B cell (primary cell): ENCODE data around the gene SOX15. TPM values are rescaled to one million over a fixed set of nuclear protein-coding genes. Genes with fewer than 3 reads are reported as not detected.

Experiments
- ATAC-seq: fragments of 200-7000 bp; cut with Tn5 transposase; one replicate; pipeline ENCODE4 v1.10.0; 2021; ENCODE audit warnings: low read depth, mild to moderate bottlenecking, moderate number of reproducible peaks, moderate library complexity
- CTCF ChIA-PET: fragments of 350-600 bp; sonication (Branson Sonifier 250); formaldehyde crosslinking; loops from one replicate; lab custom pipeline; 2021; ENCODE audit warnings: antibody characterized with exemption, inconsistent platforms; lab: Charles Lee
- POLR2A ChIA-PET: fragments of 350-600 bp; sonication (Branson Sonifier 250); formaldehyde crosslinking; loops from one replicate; lab custom pipeline; 2021; ENCODE audit warnings: antibody characterized with exemption; lab: Charles Lee
- DNase-seq: peaks from one replicate; pipeline ENCODE4 v3.0.0; 2013
- H2AFZ ChIP-seq: 2 replicates; pipeline ENCODE4 v1.6.1; 2012; ENCODE audit warnings: mild to moderate bottlenecking, low read depth, low read length; ENCODE audit not compliant: insufficient read depth, poor library complexity, severe bottlenecking
- H3K27ac ChIP-seq, 2 donors: 1 replicate in 1 of 2; 2 replicates in 1 of 2; pipeline ENCODE4 v1.5.1; 2012 to 2013; ENCODE audit warnings: low read length in 2 of 2, mild to moderate bottlenecking in 2 of 2, moderate library complexity in 1 of 2
- H3K27me3 ChIP-seq, 4 experiments: fragments of 200-600 bp in 1 of 4; sonication (generic) in 1 of 4; replicated peaks in 1 of 4; 1 replicate in 2 of 4; 2 replicates in 2 of 4; pipeline versions ENCODE4 v1.6.1 to v1.7.0; 2013 to 2016; ENCODE audit warnings: low read length in 3 of 4, mild to moderate bottlenecking in 2 of 4, mixed read lengths in 1 of 4, moderate library complexity in 1 of 4; ENCODE audit not compliant: insufficient read depth in 4 of 4, control insufficient read depth in 3 of 4; ENCODE audit errors: control extremely low read depth in 1 of 4
- H3K36me3 ChIP-seq, 2 experiments: replicated peaks in 1 of 2; 1 replicate in 1 of 2; 2 replicates in 1 of 2; pipeline versions ENCODE4 v1.6.1 to v1.7.1; 2013; ENCODE audit warnings: low read length in 1 of 2; ENCODE audit not compliant: insufficient read depth in 2 of 2, control insufficient read depth in 1 of 2; ENCODE audit errors: control extremely low read depth in 1 of 2, extremely low read depth in 1 of 2
- H3K4me1 ChIP-seq, 2 donors: fragments of 200-600 bp in 1 of 2; sonication (generic) in 1 of 2; 1 replicate in 1 of 2; 2 replicates in 1 of 2; pipeline versions ENCODE4 v1.5.1 to v1.6.1; 2013 to 2017; ENCODE audit warnings: low read length in 2 of 2; ENCODE audit not compliant: control insufficient read depth in 2 of 2, insufficient read depth in 2 of 2
- H3K4me2 ChIP-seq: replicated peaks from 2 replicates; pipeline ENCODE3; 2012; ENCODE audit warnings: mild to moderate bottlenecking, low read depth, low read length; ENCODE audit not compliant: poor library complexity, severe bottlenecking
- H3K4me3 ChIP-seq, 5 experiments: fragments of 200-600 bp in 1 of 5; sonication (generic) in 1 of 5; 1 replicate in 3 of 5; 2 replicates in 2 of 5; pipeline versions ENCODE4 v1.5.1 to v1.7.0; 2011 to 2016; ENCODE audit warnings: low read length in 4 of 5, mild to moderate bottlenecking in 4 of 5, low read depth in 2 of 5, control low read depth in 1 of 5, moderate library complexity in 1 of 5; ENCODE audit not compliant: insufficient read depth in 1 of 5; ENCODE audit errors: control extremely low read depth in 1 of 5, extremely low read depth in 1 of 5
- H3K79me2 ChIP-seq: fragments of 200-600 bp; sonication (generic); one replicate; pipeline ENCODE4 v1.6.0; 2016; ENCODE audit warnings: low read length; ENCODE audit not compliant: control insufficient read depth, insufficient read depth
- H3K9ac ChIP-seq: fragments of 200-600 bp; sonication (generic); 2 replicates; pipeline ENCODE4 v1.6.1; 2017; ENCODE audit warnings: mild to moderate bottlenecking, low read length, moderate library complexity
- H3K9me3 ChIP-seq, 3 donors: one replicate each; pipeline versions ENCODE4 v1.6.1 to v1.7.1; 2013; ENCODE audit warnings: low read length in 2 of 3; ENCODE audit not compliant: control insufficient read depth in 2 of 3, insufficient read depth in 1 of 3; ENCODE audit errors: control extremely low read depth in 1 of 3
- H4K20me1 ChIP-seq: 2 replicates; pipeline ENCODE4 v1.6.0; 2012; ENCODE audit warnings: mild to moderate bottlenecking, low read length; ENCODE audit not compliant: insufficient read depth, control insufficient read depth, poor library complexity, severe bottlenecking
- H3K27ac Mint-ChIP-seq: one replicate; pipeline ENCODE4 v1.8.0; 2021; ENCODE audit warnings: mixed read lengths
- H3K27me3 Mint-ChIP-seq: one replicate; pipeline ENCODE4 v1.8.0; 2021; ENCODE audit warnings: mixed read lengths
- H3K4me1 Mint-ChIP-seq: one replicate; pipeline ENCODE4 v1.8.0; 2021; ENCODE audit warnings: mixed read lengths
- H3K4me3 Mint-ChIP-seq: one replicate; pipeline ENCODE4 v1.8.0; 2021; ENCODE audit warnings: mixed read lengths
- H3K9me3 Mint-ChIP-seq: one replicate; pipeline ENCODE4 v1.8.0; 2022; ENCODE audit warnings: mixed read lengths; ENCODE audit not compliant: insufficient read depth
- CTCF ChIP-seq: fragments of 200-600 bp; IDR thresholded peaks from one replicate; pipeline ENCODE4 v1.8.0; 2022; ENCODE audit warnings: antibody characterized with exemption, mild to moderate bottlenecking
- EZH2 ChIP-seq: IDR thresholded peaks from 2 replicates; pipeline ENCODE4 v1.6.1; 2012; ENCODE audit warnings: borderline replicate concordance, low read depth, mild to moderate bottlenecking, moderate library complexity, low read length; ENCODE audit not compliant: insufficient read depth, poor library complexity, severe bottlenecking
- WGBS: methylation state at CpG from one replicate; pipeline ENCODE4 v1.1.5; 2013; ENCODE audit warnings: missing lambda C conversion rate; ENCODE audit not compliant: insufficient coverage; 5-methylcytosine and 5-hydroxymethylcytosine counted together
- intact Hi-C: fragments of 100-400 bp; cut with micrococcal nuclease; formaldehyde crosslinking; loops from one replicate; pipeline ENCODE4 v1.10.0; 2022
- polyA plus RNA-seq: library from polyadenylated mRNA; depleted of rRNA; stranded (reverse); fragments of >200 nt; gene quantifications from 2 replicates; pipeline ENCODE4 v1.2.3, GENCODE V29; 2012
- total RNA-seq, 2 donors: library from RNA; stranded (reverse); fragments of 120-200 nt in 1 of 2; gene quantifications; 1 replicate in 1 of 2; 2 replicates in 1 of 2; pipeline versions ENCODE4 v1.2.3 to v1.2.4, GENCODE V29; 2013 to 2022

SOX15 gene
- total and polyA plus RNA-seq, 2 donors (not counting 1 experiment from before 2014, with no cell fraction given) = 0.18 to 0.96 TPM

DNA sequence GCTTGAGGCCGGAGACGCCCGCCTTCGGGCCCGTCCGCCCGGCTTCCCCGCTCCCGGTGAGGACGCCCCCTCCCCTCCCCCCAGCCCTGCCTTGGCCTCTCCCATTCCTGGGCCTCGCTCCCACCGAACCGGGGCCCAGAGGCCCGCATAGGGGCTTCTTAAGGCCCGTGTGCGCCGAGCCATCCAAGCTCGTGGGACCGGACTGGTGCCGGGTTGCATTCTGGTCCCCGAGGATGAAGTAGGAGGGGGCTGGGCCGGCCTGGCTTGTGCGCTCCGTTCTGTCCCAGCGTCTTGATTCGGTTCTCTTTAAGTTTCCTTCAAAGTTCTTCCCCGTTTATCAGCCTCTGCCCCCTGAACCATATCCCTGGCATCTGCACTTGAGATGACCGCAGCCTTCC lies 27.7 kb downstream of the SOX15 start:
- Histone ChIP-seq H3K36me3 (peaks cover 2 to 36% of the 10 kb centered on the region in 2 experiments), H3K27me3 (no peaks in the 10 kb centered on the region), H3K9ac (peak overlapping the region; percentile 97), H3K4me3 (peak overlapping the region; percentile 63 to 95 (median 81)), H3K79me2 (peaks cover 57% of the 10 kb centered on the region), H3K9me3 (no peaks in the 10 kb centered on the region), H2AFZ (peak overlapping the region; percentile 81), H3K4me2 (peak overlapping the region; percentile 96), H3K27ac (peak overlapping the region; percentile 73 to 97), H4K20me1 (peaks cover 17% of the 10 kb centered on the region), H3K4me1 (peaks cover 41 to 60% of the 10 kb centered on the region in 2 donors)
- Mint-ChIP-seq H3K27ac (peak overlapping the region; percentile 91), H3K4me1 (peaks cover 48% of the 10 kb centered on the region), H3K4me3 (peak overlapping the region; percentile 89), H3K27me3 (no peaks in the 10 kb centered on the region), H3K9me3 (no peaks in the 10 kb centered on the region)
- ATAC-seq (no peak), DNase-seq (no peak)
- no peak for TF ChIP-seq CTCF
- no peak for TF ChIP-seq EZH2
- 2% methylated on average over 25 of the region's 28 CpGs for WGBS
- ChIA-PET CTCF (interaction anchor here (2.4 to 25.0 kb wide), 7 partner anchors 15 to 206 kb away, joined by 21 to 666 read pairs (median 42); partner anchors contain the start of genes CD68, MPDU1, SOX15 and TMEM95), POLR2A (interaction anchor here (0.8 to 2.7 kb wide), 6 partner anchors 9 to 281 kb away, joined by 3 to 13 read pairs (median 6); partner anchors contain the start of genes CD68, MPDU1, POLR2A and SLC2A4)
- intact Hi-C loops = loop anchor here (5.0 kb wide), 1 partner anchor 325 kb away; the partner anchor contains the start of gene PHF23
